MM.1S (cell line): ENCODE results near the gene SMYD1.

Source experiments
- DNase-seq: peaks from one replicate; pipeline ENCODE4 v3.0.0-alpha.2; 2015
- H2AFZ ChIP-seq: fragments of 300-600 bp; sonication (generic); 2 replicates; pipeline ENCODE4 v1.6.0; 2016; ENCODE audit warnings: antibody characterized with exemption, low read length
- H3F3A ChIP-seq: fragments of 300-600 bp; sonication (generic); 2 replicates; pipeline ENCODE4 v1.6.1; 2016; ENCODE audit warnings: mild to moderate bottlenecking, antibody characterized with exemption, low read length, moderate library complexity, mixed read lengths; ENCODE audit not compliant: insufficient read depth
- H3K27ac ChIP-seq: fragments of 300-600 bp; sonication (generic); 2 replicates; pipeline ENCODE4 v1.5.1; 2016; ENCODE audit warnings: mild to moderate bottlenecking, low read length
- H3K27me3 ChIP-seq: fragments of 300-600 bp; sonication (generic); replicated peaks from 2 replicates; pipeline ENCODE4 v1.6.0; 2016; ENCODE audit warnings: low read length; ENCODE audit not compliant: insufficient read depth
- H3K36me3 ChIP-seq: fragments of 300-600 bp; sonication (generic); replicated peaks from 2 replicates; pipeline ENCODE4 v1.6.1; 2016; ENCODE audit warnings: mild to moderate bottlenecking, low read length, mixed read lengths; ENCODE audit not compliant: insufficient read depth
- H3K4me1 ChIP-seq: fragments of 300-600 bp; sonication (generic); 2 replicates; pipeline ENCODE4 v1.6.1; 2016; ENCODE audit warnings: low read length, mixed read lengths
- H3K4me2 ChIP-seq: fragments of 300-600 bp; sonication (generic); 2 replicates; pipeline ENCODE4 v1.6.0; 2016; ENCODE audit warnings: low read depth, low read length
- H3K4me3 ChIP-seq: fragments of 300-600 bp; sonication (generic); 2 replicates; pipeline ENCODE4 v1.5.1; 2016; ENCODE audit warnings: low read length, mixed read lengths
- H3K79me2 ChIP-seq: fragments of 300-600 bp; sonication (generic); 2 replicates; pipeline ENCODE4 v1.6.1; 2016; ENCODE audit warnings: mixed run types, low read length, mixed read lengths
- H3K9ac ChIP-seq: fragments of 300-600 bp; sonication (generic); 2 replicates; pipeline ENCODE4 v1.6.1; 2016; ENCODE audit warnings: low read length, mixed read lengths
- H3K9me2 ChIP-seq: fragments of 300-600 bp; sonication (generic); replicated peaks from 2 replicates; pipeline ENCODE4 v1.6.1; 2016; ENCODE audit warnings: mild to moderate bottlenecking, low read length, mixed read lengths; ENCODE audit not compliant: insufficient read depth
- H3K9me3 ChIP-seq: fragments of 300-600 bp; sonication (generic); replicated peaks from 2 replicates; pipeline ENCODE4 v1.6.1; 2016; ENCODE audit warnings: mild to moderate bottlenecking, low read length, mixed read lengths; ENCODE audit not compliant: insufficient read depth
- H4K20me1 ChIP-seq: fragments of 300-600 bp; sonication (generic); 2 replicates; pipeline ENCODE4 v1.6.1; 2016; ENCODE audit warnings: mild to moderate bottlenecking, low read length, moderate library complexity, mixed read lengths; ENCODE audit not compliant: insufficient read depth
- EZH2 ChIP-seq: fragments of 300-600 bp; sonication (generic); optimal IDR thresholded peaks from 2 replicates; pipeline ENCODE3; 2017; ENCODE audit warnings: low read depth, mild to moderate bottlenecking, antibody characterized with exemption, low read length, mixed read lengths
- EZH2phosphoT487 ChIP-seq: fragments of 300-600 bp; sonication (generic); IDR thresholded peaks from 2 replicates; pipeline ENCODE4 v1.6.1; 2018; ENCODE audit warnings: antibody characterized with exemption, low read length
- TF ChIP-seq, protein P1 (sequence below): fragments of 300-600 bp; sonication (generic); IDR thresholded peaks from 2 replicates; pipeline ENCODE4 v1.5.1; 2016; ENCODE audit warnings: antibody characterized with exemption, low read length, mixed read lengths

SMYD1 gene

DNA sequence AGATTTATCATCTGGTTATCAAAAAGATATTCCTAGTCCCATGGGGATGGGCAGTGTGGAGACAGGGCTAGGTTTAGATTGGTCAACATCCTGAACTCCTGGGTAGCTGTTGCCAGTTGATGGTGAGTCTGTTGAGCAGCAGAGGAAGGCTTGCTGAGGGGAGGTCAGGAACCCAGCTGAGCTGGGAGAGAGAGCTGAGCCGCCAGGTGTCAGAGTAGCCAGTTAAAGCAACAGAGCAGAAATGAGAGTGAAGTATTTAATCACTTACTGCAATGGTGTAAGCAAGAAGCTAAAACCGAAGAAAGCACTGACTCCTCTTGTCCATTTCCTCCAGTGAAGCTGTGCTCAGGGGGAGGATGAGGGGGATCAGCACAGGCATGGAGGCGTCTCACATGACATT, 29.6 kb downstream of the SMYD1 start:
- no peak overlapping the region for H3K27ac ChIP-seq
- H3K4me3 ChIP-seq = no peak overlapping the region
- H3K36me3 ChIP-seq = no peaks in the 10 kb centered on the region
- H3F3A ChIP-seq = no peaks in the 10 kb centered on the region
- TF ChIP-seq EZH2 = no peak
- TF ChIP-seq, protein P1, sequence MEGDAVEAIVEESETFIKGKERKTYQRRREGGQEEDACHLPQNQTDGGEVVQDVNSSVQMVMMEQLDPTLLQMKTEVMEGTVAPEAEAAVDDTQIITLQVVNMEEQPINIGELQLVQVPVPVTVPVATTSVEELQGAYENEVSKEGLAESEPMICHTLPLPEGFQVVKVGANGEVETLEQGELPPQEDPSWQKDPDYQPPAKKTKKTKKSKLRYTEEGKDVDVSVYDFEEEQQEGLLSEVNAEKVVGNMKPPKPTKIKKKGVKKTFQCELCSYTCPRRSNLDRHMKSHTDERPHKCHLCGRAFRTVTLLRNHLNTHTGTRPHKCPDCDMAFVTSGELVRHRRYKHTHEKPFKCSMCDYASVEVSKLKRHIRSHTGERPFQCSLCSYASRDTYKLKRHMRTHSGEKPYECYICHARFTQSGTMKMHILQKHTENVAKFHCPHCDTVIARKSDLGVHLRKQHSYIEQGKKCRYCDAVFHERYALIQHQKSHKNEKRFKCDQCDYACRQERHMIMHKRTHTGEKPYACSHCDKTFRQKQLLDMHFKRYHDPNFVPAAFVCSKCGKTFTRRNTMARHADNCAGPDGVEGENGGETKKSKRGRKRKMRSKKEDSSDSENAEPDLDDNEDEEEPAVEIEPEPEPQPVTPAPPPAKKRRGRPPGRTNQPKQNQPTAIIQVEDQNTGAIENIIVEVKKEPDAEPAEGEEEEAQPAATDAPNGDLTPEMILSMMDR = no peak
- TF ChIP-seq EZH2phosphoT487 = no peak
- H3K27me3 ChIP-seq = no peaks in the 10 kb centered on the region
- no peaks in the 10 kb centered on the region for H3K9me3 ChIP-seq
- H3K9me2 ChIP-seq = no peaks in the 10 kb centered on the region
- H3K79me2 ChIP-seq = no peaks in the 10 kb centered on the region
- DNase-seq = no peak
- H3K9ac ChIP-seq = no peak overlapping the region
- H3K4me2 ChIP-seq = no peak overlapping the region
- H2AFZ ChIP-seq = no peak overlapping the region
- no peaks in the 10 kb centered on the region for H4K20me1 ChIP-seq
- H3K4me1 ChIP-seq = no peaks in the 10 kb centered on the region

DNA sequence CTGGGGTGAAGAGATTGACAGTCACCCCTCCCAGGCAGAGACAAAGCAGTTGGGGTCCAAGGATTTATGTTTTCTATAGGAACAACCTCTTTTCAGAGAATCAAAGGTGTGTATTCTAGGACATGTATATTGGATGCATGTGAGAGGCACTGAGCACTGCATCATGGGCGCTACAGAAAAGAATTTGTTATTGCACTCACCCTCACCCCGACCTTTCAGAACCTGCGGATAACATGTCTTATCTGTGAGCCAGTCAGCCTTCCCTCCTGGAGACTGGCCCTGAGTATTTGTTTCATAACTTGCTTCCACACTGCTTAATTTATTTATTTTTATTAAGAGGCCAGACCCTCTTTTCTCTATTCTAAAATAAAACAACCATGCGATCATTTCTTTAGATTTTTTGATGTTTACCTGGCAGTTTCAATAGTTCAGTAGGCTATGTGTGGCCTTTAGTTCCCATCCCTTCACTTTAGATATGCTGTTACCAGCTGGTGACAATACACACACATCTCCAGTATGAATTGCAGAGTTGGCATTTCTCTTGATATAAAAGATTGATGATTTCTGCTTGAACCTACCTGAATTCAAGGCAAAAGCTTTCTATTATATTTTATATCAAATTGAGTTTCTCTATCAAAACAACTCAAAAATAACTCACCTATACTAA, 30.4 kb downstream of the SMYD1 start:
- H3K9me3 ChIP-seq = no peaks in the 10 kb centered on the region
- DNase-seq = no peak
- no peaks in the 10 kb centered on the region for H3F3A ChIP-seq
- H3K79me2 ChIP-seq = no peaks in the 10 kb centered on the region
- TF ChIP-seq EZH2 (no peak), EZH2phosphoT487 (no peak)
- TF ChIP-seq, protein P1 = no peak
- no peaks in the 10 kb centered on the region for H3K36me3 ChIP-seq
- no peak overlapping the region for H3K27ac ChIP-seq
- no peaks in the 10 kb centered on the region for H4K20me1 ChIP-seq
- H2AFZ ChIP-seq = no peak overlapping the region
- no peak overlapping the region for H3K4me2 ChIP-seq
- H3K4me1 ChIP-seq = no peaks in the 10 kb centered on the region
- no peaks in the 10 kb centered on the region for H3K27me3 ChIP-seq
- H3K4me3 ChIP-seq = no peak overlapping the region
- H3K9ac ChIP-seq = no peak overlapping the region
- no peaks in the 10 kb centered on the region for H3K9me2 ChIP-seq

DNA sequence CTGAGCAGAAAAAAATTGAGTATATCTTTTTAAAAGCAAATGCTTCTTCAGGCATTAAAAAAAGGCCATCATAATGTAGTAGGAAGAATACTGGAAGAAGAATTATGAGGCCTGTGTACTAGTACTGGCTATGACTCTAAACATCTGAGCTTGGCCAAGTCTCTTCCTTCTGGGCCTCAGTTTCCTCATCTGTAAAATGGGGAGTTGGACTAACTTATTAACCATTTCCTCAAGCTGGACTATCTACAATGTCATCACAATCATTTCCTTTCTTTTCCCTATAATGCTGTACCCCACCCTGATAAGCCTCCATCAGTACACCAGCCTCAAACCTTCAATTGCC, 30.9 kb downstream of the SMYD1 start:
- H3K36me3 ChIP-seq = no peaks in the 10 kb centered on the region
- TF ChIP-seq, protein P1 = no peak
- no peak for TF ChIP-seq EZH2phosphoT487
- no peak for TF ChIP-seq EZH2
- no peak overlapping the region for H3K4me2 ChIP-seq

More for the DNA sequence above, 30.9 kb downstream of the SMYD1 start:
- H3K4me1 ChIP-seq = no peaks in the 10 kb centered on the region
- no peak overlapping the region for H3K9ac ChIP-seq
- no peak overlapping the region for H3K27ac ChIP-seq
- no peaks in the 10 kb centered on the region for H3F3A ChIP-seq
- H3K4me3 ChIP-seq = no peak overlapping the region
- no peaks in the 10 kb centered on the region for H3K27me3 ChIP-seq
- no peaks in the 10 kb centered on the region for H3K79me2 ChIP-seq
- no peaks in the 10 kb centered on the region for H4K20me1 ChIP-seq
- H2AFZ ChIP-seq = no peak overlapping the region
- H3K9me3 ChIP-seq = no peaks in the 10 kb centered on the region
- H3K9me2 ChIP-seq = no peaks in the 10 kb centered on the region
- no peak for DNase-seq
